ENCODE data around the gene SLC13A1. TPM values are rescaled to one million over a fixed set of nuclear protein-coding genes. Genes with fewer than 3 reads are reported as not detected.

The SLC13A1 gene
- total RNA-seq, 1 experiment from 2014 or later: not detected

DNA sequence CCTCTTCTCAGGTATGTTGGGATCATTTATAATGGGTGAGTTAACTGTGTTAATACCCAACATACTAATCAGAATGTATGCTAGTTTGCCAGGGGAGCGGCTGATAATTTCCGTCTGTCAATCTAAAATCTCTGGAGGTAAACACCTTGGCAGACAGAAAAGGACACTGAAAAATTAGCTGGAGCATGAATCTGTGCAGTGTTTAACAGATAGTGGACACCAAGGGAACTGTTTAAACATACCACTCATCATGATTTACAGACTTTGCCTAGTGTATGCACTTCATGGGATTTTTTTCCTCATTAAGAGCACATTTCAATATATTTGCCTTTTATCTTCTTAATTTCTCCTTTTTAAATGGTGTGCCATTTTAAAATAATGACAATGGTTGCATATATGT lies 68.2 kb downstream of the SLC13A1 start:
- Histone ChIP-seq H3K27me3 (replicated peaks; ENCODE audit: control insufficient read depth, insufficient read depth, low read length) (no peaks in the 10 kb centered on the region), H3K9me3 (no peaks in the 10 kb centered on the region), H3K36me3 (ENCODE audit: control insufficient read depth, insufficient read depth, low read length) (no peaks in the 10 kb centered on the region), H3K4me1 (no peaks in the 10 kb centered on the region), H3K4me3 (ENCODE audit: low read depth, low read length) (no peak overlapping the region)
- H3K4me3 Mint-ChIP-seq (ENCODE audit: unreplicated experiment): no peak overlapping the region
- POLR2A ChIA-PET: no interaction called here
- H3K27me3 Mint-ChIP-seq (ENCODE audit: insufficient read depth, unreplicated experiment): no peaks in the 10 kb centered on the region
- H3K9me3 Mint-ChIP-seq (ENCODE audit: unreplicated experiment): no peaks in the 10 kb centered on the region
- intact Hi-C loops (cut with micrococcal nuclease; ENCODE audit: unreplicated experiment): no loop called here
- no peak overlapping the region for H3K27ac Mint-ChIP-seq (ENCODE audit: unreplicated experiment)
- DNase-seq: no peak
- BruUV-seq (replicated peaks): no TSS peak
- CTCF ChIA-PET: interaction anchor here (0.6 kb wide), 1 partner anchor 78 kb away, joined by 3 read pairs; no protein-coding TSS in a partner anchor
- no peaks in the 10 kb centered on the region for H3K36me3 Mint-ChIP-seq (ENCODE audit: insufficient read depth, unreplicated experiment)
- H3K4me1 Mint-ChIP-seq (ENCODE audit: low read depth, unreplicated experiment): no peaks in the 10 kb centered on the region
- TF ChIP-seq, protein P1, sequence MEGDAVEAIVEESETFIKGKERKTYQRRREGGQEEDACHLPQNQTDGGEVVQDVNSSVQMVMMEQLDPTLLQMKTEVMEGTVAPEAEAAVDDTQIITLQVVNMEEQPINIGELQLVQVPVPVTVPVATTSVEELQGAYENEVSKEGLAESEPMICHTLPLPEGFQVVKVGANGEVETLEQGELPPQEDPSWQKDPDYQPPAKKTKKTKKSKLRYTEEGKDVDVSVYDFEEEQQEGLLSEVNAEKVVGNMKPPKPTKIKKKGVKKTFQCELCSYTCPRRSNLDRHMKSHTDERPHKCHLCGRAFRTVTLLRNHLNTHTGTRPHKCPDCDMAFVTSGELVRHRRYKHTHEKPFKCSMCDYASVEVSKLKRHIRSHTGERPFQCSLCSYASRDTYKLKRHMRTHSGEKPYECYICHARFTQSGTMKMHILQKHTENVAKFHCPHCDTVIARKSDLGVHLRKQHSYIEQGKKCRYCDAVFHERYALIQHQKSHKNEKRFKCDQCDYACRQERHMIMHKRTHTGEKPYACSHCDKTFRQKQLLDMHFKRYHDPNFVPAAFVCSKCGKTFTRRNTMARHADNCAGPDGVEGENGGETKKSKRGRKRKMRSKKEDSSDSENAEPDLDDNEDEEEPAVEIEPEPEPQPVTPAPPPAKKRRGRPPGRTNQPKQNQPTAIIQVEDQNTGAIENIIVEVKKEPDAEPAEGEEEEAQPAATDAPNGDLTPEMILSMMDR (IDR thresholded peaks at IDR 0.05; ENCODE audit: insufficient read depth in 1 of 2, low read depth in 1 of 2, low read length in 1 of 2, severe bottlenecking in 1 of 2, unreplicated experiment in 1 of 2): no peak

DNA sequence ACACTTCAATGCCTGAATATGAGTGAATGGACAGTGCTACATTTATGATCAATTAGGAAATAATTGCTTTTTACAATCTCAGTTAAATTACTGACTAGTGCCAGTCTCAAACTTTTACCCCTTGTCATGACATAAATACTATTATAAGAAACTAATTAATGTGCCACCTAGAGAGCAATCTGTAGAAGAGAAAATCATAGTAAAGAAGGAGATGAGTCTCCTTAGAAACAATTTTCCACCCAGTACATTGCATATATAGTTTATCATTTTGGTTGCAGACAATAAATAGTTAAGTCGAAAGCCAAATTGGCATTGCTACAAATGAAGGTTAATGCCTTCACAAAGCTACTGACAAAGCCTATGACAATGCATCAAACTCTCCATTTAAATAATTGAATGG lies 68.6 kb downstream of the SLC13A1 start:
- no TSS peak for BruUV-seq (replicated peaks)
- Mint-ChIP-seq H3K27ac (ENCODE audit: unreplicated experiment) (no peak overlapping the region), H3K4me1 (ENCODE audit: low read depth, unreplicated experiment) (no peaks in the 10 kb centered on the region), H3K27me3 (ENCODE audit: insufficient read depth, unreplicated experiment) (no peaks in the 10 kb centered on the region), H3K9me3 (ENCODE audit: unreplicated experiment) (no peaks in the 10 kb centered on the region), H3K4me3 (ENCODE audit: unreplicated experiment) (no peak overlapping the region), H3K36me3 (ENCODE audit: insufficient read depth, unreplicated experiment) (no peaks in the 10 kb centered on the region)
- no peaks in the 10 kb centered on the region for H3K4me1 ChIP-seq
- TF ChIP-seq, protein P1 (IDR thresholded peaks at IDR 0.05; ENCODE audit: insufficient read depth in 1 of 2, low read depth in 1 of 2, low read length in 1 of 2, severe bottlenecking in 1 of 2, unreplicated experiment in 1 of 2): no peak
- no peak overlapping the region for H3K4me3 ChIP-seq (ENCODE audit: low read depth, low read length)
- no peak for DNase-seq
- no peaks in the 10 kb centered on the region for H3K27me3 ChIP-seq (replicated peaks; ENCODE audit: control insufficient read depth, insufficient read depth, low read length)
- POLR2A ChIA-PET: no interaction called here
- intact Hi-C loops (cut with micrococcal nuclease; ENCODE audit: unreplicated experiment): no loop called here
- H3K9me3 ChIP-seq: no peaks in the 10 kb centered on the region
- CTCF ChIA-PET: interaction anchor here (0.6 kb wide), 1 partner anchor 79 kb away, joined by 3 read pairs; no protein-coding TSS in a partner anchor
- H3K36me3 ChIP-seq (ENCODE audit: control insufficient read depth, insufficient read depth, low read length): no peaks in the 10 kb centered on the region

DNA sequence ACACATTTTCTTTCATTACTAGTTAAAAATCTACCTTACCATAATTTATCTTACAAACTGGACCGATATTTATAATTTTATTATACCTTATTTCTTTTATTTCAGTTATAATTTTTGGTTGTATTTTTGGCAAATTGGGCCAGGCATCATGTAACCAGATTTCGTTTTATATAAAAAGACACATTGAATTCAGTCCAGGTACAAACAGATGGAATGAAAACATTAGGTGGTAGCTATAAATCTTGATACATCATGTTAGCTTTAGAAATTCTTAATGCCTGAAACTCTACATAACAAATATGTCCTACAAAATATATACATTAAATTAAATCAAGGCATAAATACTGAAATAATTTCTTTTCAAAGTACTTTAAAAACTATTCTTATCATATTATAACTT lies 73.1 kb downstream of the SLC13A1 start:
- H3K27me3 ChIP-seq (replicated peaks; ENCODE audit: control insufficient read depth, insufficient read depth, low read length): no peaks in the 10 kb centered on the region

More for the DNA sequence above, 73.1 kb downstream of the SLC13A1 start:
- no peaks in the 10 kb centered on the region for H3K9me3 Mint-ChIP-seq (ENCODE audit: unreplicated experiment)
- TF ChIP-seq, protein P1 (IDR thresholded peaks at IDR 0.05; ENCODE audit: insufficient read depth in 1 of 2, low read depth in 1 of 2, low read length in 1 of 2, severe bottlenecking in 1 of 2, unreplicated experiment in 1 of 2): no peak
- no peak overlapping the region for H3K4me3 ChIP-seq (ENCODE audit: low read depth, low read length)
- H3K36me3 ChIP-seq (ENCODE audit: control insufficient read depth, insufficient read depth, low read length): no peaks in the 10 kb centered on the region
- H3K4me1 ChIP-seq: no peaks in the 10 kb centered on the region
- no peak overlapping the region for H3K27ac Mint-ChIP-seq (ENCODE audit: unreplicated experiment)
- no peaks in the 10 kb centered on the region for H3K4me1 Mint-ChIP-seq (ENCODE audit: low read depth, unreplicated experiment)
- H3K9me3 ChIP-seq: no peaks in the 10 kb centered on the region
- POLR2A ChIA-PET: no interaction called here
- H3K36me3 Mint-ChIP-seq (ENCODE audit: insufficient read depth, unreplicated experiment): no peaks in the 10 kb centered on the region
- no peaks in the 10 kb centered on the region for H3K27me3 Mint-ChIP-seq (ENCODE audit: insufficient read depth, unreplicated experiment)
- intact Hi-C loops (cut with micrococcal nuclease; ENCODE audit: unreplicated experiment): no loop called here
- CTCF ChIA-PET: no interaction called here
- no TSS peak for BruUV-seq (replicated peaks)
- no peak overlapping the region for H3K4me3 Mint-ChIP-seq (ENCODE audit: unreplicated experiment)
- no peak for DNase-seq

Data from Caco-2 (cell line).